SK-N-SH treated with all-trans-retinoic acid at 6 μM for 48 hours (cell line): ENCODE data around the gene NAP1L2.

Source experiments
- ATAC-seq: fragments of 200-7000 bp; cut with Tn5 transposase; 3 replicates; pipeline ENCODE4 v1.9.1; 2020; ENCODE audit warnings: mild to moderate bottlenecking, moderate library complexity
- ARNTL ChIP-seq: fragments of 450-650 bp; formaldehyde crosslinking; IDR thresholded peaks from 2 replicates; pipeline ENCODE4 v1.5.0; 2020; ENCODE audit warnings: low read depth, mild to moderate bottlenecking, moderate library complexity, borderline replicate concordance
- BACH2 ChIP-seq: fragments of 250-450 bp; sonication (Bioruptor Pico); IDR thresholded peaks from 2 replicates; pipeline ENCODE4 v1.9.0; 2021; ENCODE audit warnings: mild to moderate bottlenecking, borderline replicate concordance
- CSDC2 ChIP-seq: fragments of 250-450 bp; sonication (Bioruptor Pico); IDR thresholded peaks from 2 replicates; pipeline ENCODE4 v1.5.0; 2020; ENCODE audit warnings: mild to moderate bottlenecking, moderate library complexity
- CSRNP3 ChIP-seq: fragments of 250-450 bp; sonication (Bioruptor Pico); IDR thresholded peaks from 2 replicates; pipeline ENCODE4 v1.5.1; 2021; ENCODE audit warnings: mild to moderate bottlenecking, moderate library complexity
- ESRRG ChIP-seq: fragments of 250-450 bp; sonication (Bioruptor Pico); IDR thresholded peaks from 2 replicates; pipeline ENCODE4 v1.6.1; 2021; ENCODE audit warnings: mild to moderate bottlenecking
- GLIS3 ChIP-seq: fragments of 250-450 bp; sonication (Bioruptor Pico); IDR thresholded peaks from 2 replicates; pipeline ENCODE4 v1.5.0; 2020; ENCODE audit warnings: mild to moderate bottlenecking, moderate library complexity
- ISL1 ChIP-seq: fragments of 250-450 bp; sonication (Bioruptor Pico); IDR thresholded peaks from 2 replicates; pipeline ENCODE4 v2.1.2; 2022; ENCODE audit warnings: mild to moderate bottlenecking, moderate library complexity
- OSR1 ChIP-seq: fragments of 250-450 bp; sonication (Bioruptor Pico); IDR thresholded peaks from 2 replicates; pipeline ENCODE4 v1.8.0; 2022; ENCODE audit warnings: moderate library complexity, mild to moderate bottlenecking, inconsistent platforms
- PATZ1 ChIP-seq: fragments of 250-450 bp; sonication (Bioruptor Pico); IDR thresholded peaks from 2 replicates; pipeline ENCODE4 v1.8.0; 2020; ENCODE audit warnings: mild to moderate bottlenecking, moderate library complexity, borderline replicate concordance
- POU6F1 ChIP-seq: fragments of 250-450 bp; sonication (Bioruptor Pico); IDR thresholded peaks from 2 replicates; pipeline ENCODE4 v1.8.0; 2021; ENCODE audit warnings: low read depth, mild to moderate bottlenecking, moderate library complexity, borderline replicate concordance
- PPARA ChIP-seq: fragments of 250-450 bp; sonication (Bioruptor Pico); IDR thresholded peaks from 2 replicates; pipeline ENCODE4 v1.5.0; 2020; ENCODE audit warnings: mild to moderate bottlenecking, borderline replicate concordance
- SNAI2 ChIP-seq: fragments of 250-450 bp; sonication (Bioruptor Pico); IDR thresholded peaks from 2 replicates; pipeline ENCODE4 v1.5.0; 2020; ENCODE audit warnings: mild to moderate bottlenecking, moderate library complexity
- TCF4 ChIP-seq: fragments of 250-450 bp; sonication (Bioruptor Pico); IDR thresholded peaks from 2 replicates; pipeline ENCODE4 v1.8.0; 2021; ENCODE audit warnings: mild to moderate bottlenecking, moderate library complexity, borderline replicate concordance
- TOX ChIP-seq: fragments of 250-450 bp; sonication (Bioruptor Pico); IDR thresholded peaks from 2 replicates; pipeline ENCODE4 v1.8.0; 2021; ENCODE audit warnings: mild to moderate bottlenecking, moderate library complexity, borderline replicate concordance
- ZC3H10 ChIP-seq: fragments of 250-450 bp; sonication (Bioruptor Pico); IDR thresholded peaks from 2 replicates; pipeline ENCODE4 v1.5.1; 2021; ENCODE audit warnings: mild to moderate bottlenecking, moderate library complexity
- ZFP3 ChIP-seq: fragments of 250-450 bp; sonication (Bioruptor Pico); IDR thresholded peaks from 2 replicates; pipeline ENCODE4 v1.5.0; 2020; ENCODE audit warnings: mild to moderate bottlenecking, moderate library complexity
- ZFP30 ChIP-seq: fragments of 450-650 bp; formaldehyde crosslinking; IDR thresholded peaks from 2 replicates; pipeline ENCODE4 v1.5.0; 2022; ENCODE audit warnings: mild to moderate bottlenecking, moderate library complexity
- ZNF565 ChIP-seq: fragments of 450-650 bp; formaldehyde crosslinking; conservative IDR thresholded peaks from 2 replicates; pipeline ENCODE4 v1.5.0; 2020; ENCODE audit warnings: low read depth, mild to moderate bottlenecking, moderate library complexity
- ZNF70 ChIP-seq: fragments of 450-650 bp; formaldehyde crosslinking; IDR thresholded peaks from 2 replicates; pipeline ENCODE4 v1.5.0; 2020; ENCODE audit warnings: mild to moderate bottlenecking, moderate library complexity
- ZNF8 ChIP-seq: fragments of 450-650 bp; formaldehyde crosslinking; IDR thresholded peaks from 2 replicates; pipeline ENCODE4 v1.5.0; 2020; ENCODE audit warnings: mild to moderate bottlenecking, moderate library complexity
- TF ChIP-seq, protein P1 (sequence below): fragments of 250-450 bp; sonication (Bioruptor Pico); IDR thresholded peaks from 2 replicates; pipeline ENCODE4 v1.5.0; 2020; ENCODE audit warnings: mild to moderate bottlenecking, moderate library complexity

NAP1L2 gene

GRCh38 chrX:73239242-73239641, 24.6 kb upstream of the NAP1L2 start:
- ATAC-seq: no peak
- TF ChIP-seq CSDC2: no peak
- no peak for TF ChIP-seq POU6F1 (CRISPR knock-in tag)
- no peak for TF ChIP-seq BACH2 (CRISPR knock-in tag)

GRCh38 chrX:73217621-73218020, 3.0 kb upstream of the NAP1L2 start:
- no peak for TF ChIP-seq ZNF8 (CRISPR knock-in tag)
- TF ChIP-seq ESRRG (CRISPR knock-in tag): no peak
- no peak for TF ChIP-seq SNAI2 (CRISPR knock-in tag)
- TF ChIP-seq ZNF565 (CRISPR knock-in tag): no peak
- TF ChIP-seq CSRNP3 (CRISPR knock-in tag): no peak
- no peak for TF ChIP-seq ARNTL (CRISPR knock-in tag)
- TF ChIP-seq BACH2 (CRISPR knock-in tag): no peak
- TF ChIP-seq, protein P1, sequence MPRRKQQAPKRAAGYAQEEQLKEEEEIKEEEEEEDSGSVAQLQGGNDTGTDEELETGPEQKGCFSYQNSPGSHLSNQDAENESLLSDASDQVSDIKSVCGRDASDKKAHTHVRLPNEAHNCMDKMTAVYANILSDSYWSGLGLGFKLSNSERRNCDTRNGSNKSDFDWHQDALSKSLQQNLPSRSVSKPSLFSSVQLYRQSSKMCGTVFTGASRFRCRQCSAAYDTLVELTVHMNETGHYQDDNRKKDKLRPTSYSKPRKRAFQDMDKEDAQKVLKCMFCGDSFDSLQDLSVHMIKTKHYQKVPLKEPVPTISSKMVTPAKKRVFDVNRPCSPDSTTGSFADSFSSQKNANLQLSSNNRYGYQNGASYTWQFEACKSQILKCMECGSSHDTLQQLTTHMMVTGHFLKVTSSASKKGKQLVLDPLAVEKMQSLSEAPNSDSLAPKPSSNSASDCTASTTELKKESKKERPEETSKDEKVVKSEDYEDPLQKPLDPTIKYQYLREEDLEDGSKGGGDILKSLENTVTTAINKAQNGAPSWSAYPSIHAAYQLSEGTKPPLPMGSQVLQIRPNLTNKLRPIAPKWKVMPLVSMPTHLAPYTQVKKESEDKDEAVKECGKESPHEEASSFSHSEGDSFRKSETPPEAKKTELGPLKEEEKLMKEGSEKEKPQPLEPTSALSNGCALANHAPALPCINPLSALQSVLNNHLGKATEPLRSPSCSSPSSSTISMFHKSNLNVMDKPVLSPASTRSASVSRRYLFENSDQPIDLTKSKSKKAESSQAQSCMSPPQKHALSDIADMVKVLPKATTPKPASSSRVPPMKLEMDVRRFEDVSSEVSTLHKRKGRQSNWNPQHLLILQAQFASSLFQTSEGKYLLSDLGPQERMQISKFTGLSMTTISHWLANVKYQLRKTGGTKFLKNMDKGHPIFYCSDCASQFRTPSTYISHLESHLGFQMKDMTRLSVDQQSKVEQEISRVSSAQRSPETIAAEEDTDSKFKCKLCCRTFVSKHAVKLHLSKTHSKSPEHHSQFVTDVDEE (CRISPR knock-in tag): no peak
- no peak for TF ChIP-seq TOX
- TF ChIP-seq TCF4 (CRISPR knock-in tag): no peak
- TF ChIP-seq PATZ1 (CRISPR knock-in tag): no peak
- TF ChIP-seq OSR1 (CRISPR knock-in tag): no peak
- no peak for ATAC-seq

- no peak for ATAC-seq
- TF ChIP-seq PPARA (CRISPR knock-in tag) (no peak), ISL1 (CRISPR knock-in tag) (no peak), ZC3H10 (CRISPR knock-in tag) (no peak), ZNF8 (CRISPR knock-in tag) (no peak), SNAI2 (CRISPR knock-in tag) (no peak), ZFP3 (CRISPR knock-in tag) (no peak), BACH2 (CRISPR knock-in tag) (no peak), ZFP30 (no peak), CSDC2 (no peak), ZNF70 (CRISPR knock-in tag) (no peak), GLIS3 (no peak)
- TF ChIP-seq, protein P1 (CRISPR knock-in tag): no peak
Measured at GRCh38 chrX:73215246-73215645, 595 bp upstream of the NAP1L2 start.
